HepG2 (cell line): ENCODE measurements around the gene TCFL5. TPM values are rescaled to one million over a fixed set of nuclear protein-coding genes. Genes with fewer than 3 reads are reported as not detected.
A peak's percentile ranks its signal among the peaks of the same experiment; 100 is the strongest.

Source experiments
- IRF1 ChIP-seq: sonication (generic); formaldehyde crosslinking; IDR thresholded peaks from 2 replicates; pipeline ENCODE4 v1.4.0; 2020; ENCODE audit warnings: low read depth, mild to moderate bottlenecking, missing genetic modification reagents
- MAF1 ChIP-seq: sonication (generic); formaldehyde crosslinking; IDR thresholded peaks from 2 replicates; pipeline ENCODE4 v1.5.0; 2020; ENCODE audit warnings: missing genetic modification reagents, borderline replicate concordance
- MTERF4 ChIP-seq: sonication (generic); formaldehyde crosslinking; IDR thresholded peaks from 2 replicates; pipeline ENCODE4 v1.8.0; 2023; ENCODE audit warnings: mild to moderate bottlenecking, missing genetic modification reagents
- NR3C1 ChIP-seq: sonication (generic); formaldehyde crosslinking; IDR thresholded peaks from 2 replicates; pipeline ENCODE4 v1.4.0; 2020; ENCODE audit warnings: missing genetic modification reagents
- NRL ChIP-seq: sonication (generic); formaldehyde crosslinking; IDR thresholded peaks from 2 replicates; pipeline ENCODE4 v1.5.0; 2020; ENCODE audit warnings: missing genetic modification reagents, mild to moderate bottlenecking, moderate library complexity, borderline replicate concordance
- PBX3 ChIP-seq: sonication (generic); formaldehyde crosslinking; IDR thresholded peaks from 2 replicates; pipeline ENCODE4 v1.8.1; 2023; ENCODE audit warnings: missing genetic modification reagents, inconsistent platforms, borderline replicate concordance
- SALL2 ChIP-seq: sonication (generic); formaldehyde crosslinking; IDR thresholded peaks from 2 replicates; pipeline ENCODE4 v1.8.1; 2023; ENCODE audit warnings: mild to moderate bottlenecking, missing genetic modification reagents, inconsistent platforms
- ZBTB33 ChIP-seq: sonication (generic); formaldehyde crosslinking; IDR thresholded peaks from 2 replicates; pipeline ENCODE4 v1.4.0; 2020; ENCODE audit warnings: missing genetic modification reagents
- ZBTB44 ChIP-seq: sonication (generic); formaldehyde crosslinking; IDR thresholded peaks from 2 replicates; pipeline ENCODE4 v1.4.0; 2020; ENCODE audit warnings: missing genetic modification reagents
- ZNF24 ChIP-seq: fragments of 450-650 bp; IDR thresholded peaks from 2 replicates; pipeline ENCODE4 v1.6.1; 2017; ENCODE audit warnings: antibody characterized with exemption, mild to moderate bottlenecking
- ZNF260 ChIP-seq: sonication (generic); formaldehyde crosslinking; IDR thresholded peaks from 2 replicates; pipeline ENCODE4 v1.4.0; 2020; ENCODE audit warnings: missing genetic modification reagents, low read depth, mild to moderate bottlenecking, borderline replicate concordance
- ZNF362 ChIP-seq: sonication (generic); formaldehyde crosslinking; IDR thresholded peaks from 2 replicates; pipeline ENCODE4 v1.4.0; 2020; ENCODE audit warnings: missing genetic modification reagents, mild to moderate bottlenecking, borderline replicate concordance
- ZNF382 ChIP-seq: sonication (generic); formaldehyde crosslinking; IDR thresholded peaks from 2 replicates; pipeline ENCODE4 v1.5.0; 2020; ENCODE audit warnings: missing genetic modification reagents, mild to moderate bottlenecking, borderline replicate concordance
- ZNF430 ChIP-seq: sonication (generic); formaldehyde crosslinking; IDR thresholded peaks from 2 replicates; pipeline ENCODE4 v1.9.0; 2021; ENCODE audit warnings: mild to moderate bottlenecking, missing genetic modification reagents
- ZNF790 ChIP-seq: sonication (generic); formaldehyde crosslinking; IDR thresholded peaks from 2 replicates; pipeline ENCODE4 v1.8.0; 2022; ENCODE audit warnings: missing genetic modification reagents, mild to moderate bottlenecking, borderline replicate concordance
- polyA plus RNA-seq, 8 experiments: library from polyadenylated mRNA; depleted of rRNA in 3 of 8; stranded (reverse) in 7 of 8; unstranded in 1 of 8; fragments of >200 nt; fragmentation: Illumina TruSeq in 4 of 8; extraction: Trizol in 4 of 8; gene quantifications; 2 replicates each; pipeline versions ENCODE4 v1.2.1 to v1.2.3, GENCODE V29; 2011 to 2016; ENCODE audit warnings: low read depth in 4 of 8, missing spikeins in 1 of 8, mixed read lengths in 1 of 8; ENCODE audit not compliant: insufficient read depth in 1 of 8
- total RNA-seq, 5 experiments: library from RNA; depleted of rRNA; stranded (reverse); fragments of >200 nt; fragmentation: Illumina TruSeq; extraction: Trizol; gene quantifications; 2 replicates each; pipeline ENCODE4 v1.2.3, GENCODE V29; 2016; ENCODE audit warnings: low read depth in 1 of 5

TCFL5 gene
- total and polyA plus RNA-seq, 2 of the 13 experiments (the other 11 are each of a cell fraction or from before 2014, with no cell fraction given), result 14.8 to 20.0 TPM

- TF ChIP-seq ZBTB33 (CRISPR knock-in tag), result peak; percentile 79; the same call in 1 of the 2 replicates
- no peak for TF ChIP-seq ZNF790 (CRISPR knock-in tag)
- no peak for TF ChIP-seq ZNF362
- no peak; the same call in 1 of the 2 replicates for TF ChIP-seq MAF1 (CRISPR knock-in tag)
- no peak for TF ChIP-seq ZBTB44 (CRISPR knock-in tag)
- peak; percentile 72; the same call in 1 of the 2 replicates for TF ChIP-seq ZNF430 (CRISPR knock-in tag)
- no peak for TF ChIP-seq ZNF382 (CRISPR knock-in tag)
- TF ChIP-seq NR3C1 (CRISPR knock-in tag), result no peak
- TF ChIP-seq NRL, result no peak
- no peak for TF ChIP-seq ZNF24
- no peak for TF ChIP-seq MTERF4
- no peak for TF ChIP-seq ZNF260 (CRISPR knock-in tag)
- TF ChIP-seq IRF1, result no peak
- TF ChIP-seq SALL2 (CRISPR knock-in tag), result no peak
- no peak for TF ChIP-seq PBX3 (CRISPR knock-in tag)
These were observed 36.9 kb downstream of the TCFL5 start (continued) for GRCh38 chr20:62824476-62825332.
